ENCODE results near the gene S100Z. TPM values are rescaled to one million over a fixed set of nuclear protein-coding genes. Genes with fewer than 3 reads are reported as not detected.
A peak's percentile ranks its signal among the peaks of the same experiment; 100 is the strongest.

The S100Z gene
- total and polyA plus RNA-seq, 4 donors, result 0.77 to 1.9 (median 1.5) TPM

- Histone ChIP-seq H3K9me3 (ENCODE audit: control insufficient read depth in 4 of 4, insufficient read depth in 3 of 4, low read length in 3 of 4) (peaks cover 0 to 3% (median 0%) of the 10 kb centered on the region in 4 donors), H3K9ac (ENCODE audit: insufficient read depth in 1 of 2, low read length in 2 of 2) (no peak overlapping the region), H3K4me1 (ENCODE audit: control insufficient read depth in 5 of 5, insufficient read depth in 5 of 5, low read length in 5 of 5) (no peaks in the 10 kb centered on the region), H3K27ac (ENCODE audit: low read depth in 1 of 2, low read length in 1 of 2) (no peak overlapping the region), H3K36me3 (ENCODE audit: control insufficient read depth in 4 of 4, insufficient read depth in 4 of 4, low read length in 4 of 4) (no peaks in the 10 kb centered on the region), H3K4me3 (no peak overlapping the region), H3K27me3 (ENCODE audit: control insufficient read depth in 3 of 3, insufficient read depth in 3 of 3, low read length in 2 of 3) (no peaks in the 10 kb centered on the region)
- TF ChIP-seq, protein P1, sequence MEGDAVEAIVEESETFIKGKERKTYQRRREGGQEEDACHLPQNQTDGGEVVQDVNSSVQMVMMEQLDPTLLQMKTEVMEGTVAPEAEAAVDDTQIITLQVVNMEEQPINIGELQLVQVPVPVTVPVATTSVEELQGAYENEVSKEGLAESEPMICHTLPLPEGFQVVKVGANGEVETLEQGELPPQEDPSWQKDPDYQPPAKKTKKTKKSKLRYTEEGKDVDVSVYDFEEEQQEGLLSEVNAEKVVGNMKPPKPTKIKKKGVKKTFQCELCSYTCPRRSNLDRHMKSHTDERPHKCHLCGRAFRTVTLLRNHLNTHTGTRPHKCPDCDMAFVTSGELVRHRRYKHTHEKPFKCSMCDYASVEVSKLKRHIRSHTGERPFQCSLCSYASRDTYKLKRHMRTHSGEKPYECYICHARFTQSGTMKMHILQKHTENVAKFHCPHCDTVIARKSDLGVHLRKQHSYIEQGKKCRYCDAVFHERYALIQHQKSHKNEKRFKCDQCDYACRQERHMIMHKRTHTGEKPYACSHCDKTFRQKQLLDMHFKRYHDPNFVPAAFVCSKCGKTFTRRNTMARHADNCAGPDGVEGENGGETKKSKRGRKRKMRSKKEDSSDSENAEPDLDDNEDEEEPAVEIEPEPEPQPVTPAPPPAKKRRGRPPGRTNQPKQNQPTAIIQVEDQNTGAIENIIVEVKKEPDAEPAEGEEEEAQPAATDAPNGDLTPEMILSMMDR (IDR thresholded peaks at IDR 0.05; ENCODE audit: control extremely low read depth, extremely low read depth), result no peak
- ATAC-seq (ENCODE audit: insufficient read depth, low FRiP score) (no peak), DNase-seq (no peak)
- 86 to 96% methylated on average over 3 of the region's 3 CpGs for WGBS, 2 donors
These were observed 68.7 kb downstream of the S100Z start for GRCh38 chr5:76918539-76918938.

DNA sequence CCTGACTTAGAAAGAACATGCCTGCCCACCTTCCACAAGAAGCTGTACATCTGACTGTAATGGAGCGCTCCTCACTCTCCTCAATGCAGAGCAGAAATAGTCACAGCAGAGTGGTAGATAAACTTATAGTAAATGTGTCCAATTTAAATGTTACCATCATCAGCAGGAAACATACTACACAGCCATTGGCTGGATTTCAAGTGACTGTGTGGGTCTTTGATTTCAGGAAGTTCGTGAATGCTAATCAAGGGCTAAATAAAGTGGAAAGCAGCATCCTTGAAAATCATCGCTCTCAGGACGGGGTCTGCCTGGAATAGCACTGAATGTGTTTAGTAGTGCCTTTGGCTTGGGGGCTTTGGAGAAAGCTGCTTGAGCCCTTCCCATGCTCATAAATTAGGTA is 70.7 kb downstream of the S100Z start:
- no peak for ATAC-seq (ENCODE audit: insufficient read depth, low FRiP score)
- TF ChIP-seq, protein P1 (IDR thresholded peaks at IDR 0.05; ENCODE audit: control extremely low read depth, extremely low read depth), result no peak
- peak in 1 of 3 donors; percentile 15 for DNase-seq

DNA sequence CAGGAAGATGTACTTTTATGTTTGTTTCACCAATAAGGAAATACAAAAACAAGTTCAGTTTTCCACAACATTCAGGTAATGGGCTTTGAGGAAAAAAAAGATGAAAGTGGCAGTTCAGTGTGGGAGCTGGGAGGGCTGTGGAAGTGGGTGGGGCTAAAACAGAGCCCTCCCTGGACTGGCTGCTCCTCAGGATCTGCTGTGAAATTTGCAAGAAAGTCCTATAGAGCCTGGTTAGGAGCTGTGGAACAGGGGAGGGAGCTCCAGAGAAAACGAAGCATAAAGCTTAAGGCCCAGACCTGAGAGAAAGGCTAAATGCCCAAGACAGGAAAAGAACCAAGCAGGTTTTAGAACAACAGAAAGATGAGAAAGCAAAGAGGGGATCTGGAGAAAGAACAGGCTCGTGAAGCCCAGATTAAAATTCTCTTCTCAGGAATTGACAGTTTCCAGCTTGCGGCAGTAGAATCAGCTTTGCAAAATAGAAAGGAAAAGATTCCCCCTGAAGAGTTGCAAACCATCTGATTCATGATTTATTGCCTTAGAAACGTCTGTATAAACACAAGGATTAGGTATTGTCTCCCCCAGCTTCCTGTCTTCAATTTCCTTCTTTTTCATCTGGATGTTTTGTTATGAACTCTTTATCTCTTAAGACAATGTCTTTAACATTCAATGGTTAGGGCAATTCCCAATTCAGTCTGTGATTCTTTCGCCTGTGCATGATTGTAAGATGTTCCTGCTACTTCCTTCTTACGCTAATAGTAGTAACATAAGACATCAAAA is 76.7 kb downstream of the S100Z start:
- no peak overlapping the region for H3K9ac ChIP-seq (ENCODE audit: insufficient read depth in 1 of 2, low read length in 2 of 2)
- H3K4me1 ChIP-seq (ENCODE audit: control insufficient read depth in 5 of 5, insufficient read depth in 5 of 5, low read length in 5 of 5), result no peaks in the 10 kb centered on the region
- ATAC-seq (ENCODE audit: insufficient read depth, low FRiP score) (no peak), DNase-seq (no peak)
- no peak overlapping the region for H3K27ac ChIP-seq (ENCODE audit: low read depth in 1 of 2, low read length in 1 of 2)
- TF ChIP-seq, protein P1 (IDR thresholded peaks at IDR 0.05; ENCODE audit: control extremely low read depth, extremely low read depth), result no peak
- H3K27me3 ChIP-seq (ENCODE audit: control insufficient read depth in 3 of 3, insufficient read depth in 3 of 3, low read length in 2 of 3), result peaks cover 0 to 4% (median 0%) of the 10 kb centered on the region in 3 donors
- no peaks in the 10 kb centered on the region for H3K9me3 ChIP-seq (ENCODE audit: control insufficient read depth in 4 of 4, insufficient read depth in 3 of 4, low read length in 3 of 4)
- 53 to 61% methylated on average over 6 of the region's 6 CpGs for WGBS, 2 donors
- H3K36me3 ChIP-seq (ENCODE audit: control insufficient read depth in 4 of 4, insufficient read depth in 4 of 4, low read length in 4 of 4), result no peaks in the 10 kb centered on the region
- no peak overlapping the region for H3K4me3 ChIP-seq

More for the DNA sequence above, 70.7 kb downstream of the S100Z start:
- H3K9ac ChIP-seq (ENCODE audit: insufficient read depth in 1 of 2, low read length in 2 of 2), result no peak overlapping the region
- no peak overlapping the region for H3K4me3 ChIP-seq
- H3K9me3 ChIP-seq (ENCODE audit: control insufficient read depth in 4 of 4, insufficient read depth in 3 of 4, low read length in 3 of 4), result no peaks in the 10 kb centered on the region
- no peaks in the 10 kb centered on the region for H3K4me1 ChIP-seq (ENCODE audit: control insufficient read depth in 5 of 5, insufficient read depth in 5 of 5, low read length in 5 of 5)
- 28 to 49% methylated on average over 4 of the region's 4 CpGs for WGBS, 2 donors
- no peaks in the 10 kb centered on the region for H3K27me3 ChIP-seq (ENCODE audit: control insufficient read depth in 3 of 3, insufficient read depth in 3 of 3, low read length in 2 of 3)
- H3K27ac ChIP-seq (ENCODE audit: low read depth in 1 of 2, low read length in 1 of 2), result no peak overlapping the region
- no peaks in the 10 kb centered on the region for H3K36me3 ChIP-seq (ENCODE audit: control insufficient read depth in 4 of 4, insufficient read depth in 4 of 4, low read length in 4 of 4)
